ENCODE results near the gene DGKB.

The DGKB gene

GRCh38 chr7:14818871-14819270, 83.7 kb downstream of the DGKB start:
- FAIRE-seq, result no peak

- FAIRE-seq, result no peak
Observed at GRCh38 chr7:14817829-14818614, 84.5 kb downstream of the DGKB start.

- no peak for FAIRE-seq
Observed at GRCh38 chr7:14807507-14807906, 95.0 kb downstream of the DGKB start.

- no peak for FAIRE-seq
Observed at GRCh38 chr7:14806891-14807290, 95.7 kb downstream of the DGKB start.

GRCh38 chr7:14805105-14805719, 97.3 kb downstream of the DGKB start:
- FAIRE-seq, result no peak

- no peak for FAIRE-seq
Observed at GRCh38 chr7:14800664-14801063, 101.9 kb downstream of the DGKB start.

GRCh38 chr7:14793151-14793550, 109.4 kb downstream of the DGKB start:
- no peak for FAIRE-seq

GRCh38 chr7:14787551-14787950, 115.0 kb downstream of the DGKB start:
- no peak for FAIRE-seq

GRCh38 chr7:14786314-14786895, 116.1 kb downstream of the DGKB start:
- no peak for FAIRE-seq

- FAIRE-seq, result no peak
Observed at GRCh38 chr7:14777806-14778205, 124.7 kb downstream of the DGKB start.

- no peak for FAIRE-seq
Observed at GRCh38 chr7:14776266-14776665, 126.3 kb downstream of the DGKB start.

GRCh38 chr7:14773729-14774271, 128.8 kb downstream of the DGKB start:
- no peak for FAIRE-seq

- FAIRE-seq, result no peak
Observed at GRCh38 chr7:14770614-14771013, 131.9 kb downstream of the DGKB start.

GRCh38 chr7:14769261-14769660, 133.3 kb downstream of the DGKB start:
- no peak for FAIRE-seq

GRCh38 chr7:14767716-14768425, 134.7 kb downstream of the DGKB start:
- FAIRE-seq, result peak; percentile 15

GRCh38 chr7:14766747-14767146, 135.8 kb downstream of the DGKB start:
- FAIRE-seq, result no peak

GRCh38 chr7:14765731-14766130, 136.8 kb downstream of the DGKB start:
- no peak for FAIRE-seq

- FAIRE-seq, result no peak
Observed at GRCh38 chr7:14762561-14762960, 140.0 kb downstream of the DGKB start.

GRCh38 chr7:14761510-14762296, 140.8 kb downstream of the DGKB start:
- FAIRE-seq, result no peak

- FAIRE-seq, result no peak
Observed at GRCh38 chr7:14760730-14761478, 141.6 kb downstream of the DGKB start.

GRCh38 chr7:14759785-14760184, 142.8 kb downstream of the DGKB start:
- FAIRE-seq, result no peak

GRCh38 chr7:14754631-14755030, 147.9 kb downstream of the DGKB start:
- FAIRE-seq, result no peak
